ENCODE results near the gene VEZT.
"Not testable (repeated sequence)": the region's sequence is repeated elsewhere in the genome, so short reads cannot be mapped to it uniquely, and the experiment has no call there.

Gene VEZT

GRCh38 chr12:95191060-95191696, 26.4 kb upstream of the VEZT start:
- no peak overlapping the region for H3K4me3 ChIP-seq (replicated peaks; ENCODE audit: insufficient read depth, low read length)
- no peaks in the 10 kb centered on the region for H3K27me3 ChIP-seq (ENCODE audit: insufficient read depth, poor library complexity, severe bottlenecking)
- no peak overlapping the region for H3K27ac ChIP-seq (replicated peaks)
- no peak for DNase-seq (ENCODE audit: low read depth in 1 of 2, low spot score in 1 of 2)
- no peak for TF ChIP-seq SPI1 (IDR thresholded peaks at IDR 0.05; ENCODE audit: borderline replicate concordance, low read depth)

- TF ChIP-seq SPI1 (IDR thresholded peaks at IDR 0.05; ENCODE audit: borderline replicate concordance, low read depth) (peak; percentile 9; the same call in 1 of the 2 replicates), REST (IDR thresholded peaks at IDR 0.05; ENCODE audit: insufficient replicate concordance, low read depth) (no peak)
- H3K4me3 ChIP-seq (replicated peaks; ENCODE audit: insufficient read depth, low read length) = no peak overlapping the region
- no peak for DNase-seq (ENCODE audit: low read depth in 1 of 2, low spot score in 1 of 2)
- no peak overlapping the region for H3K27ac ChIP-seq (replicated peaks)
- no peaks in the 10 kb centered on the region for H3K27me3 ChIP-seq (ENCODE audit: insufficient read depth, poor library complexity, severe bottlenecking)
Observed at GRCh38 chr12:95192271-95192670, 25.3 kb upstream of the VEZT start.

- no peak for DNase-seq (ENCODE audit: low read depth in 1 of 2, low spot score in 1 of 2)
- TF ChIP-seq SPI1 (IDR thresholded peaks at IDR 0.05; ENCODE audit: borderline replicate concordance, low read depth) = no peak
- TF ChIP-seq POLR2AphosphoS5 (IDR thresholded peaks at IDR 0.05; ENCODE audit: low read depth) = no peak
- H3K4me3 ChIP-seq (replicated peaks; ENCODE audit: insufficient read depth, low read length) = no peak overlapping the region
- H3K27ac ChIP-seq (replicated peaks) = no peak overlapping the region
- no peaks in the 10 kb centered on the region for H3K27me3 ChIP-seq (ENCODE audit: insufficient read depth, poor library complexity, severe bottlenecking)
Observed at GRCh38 chr12:95193139-95193538, 24.5 kb upstream of the VEZT start.

DNA sequence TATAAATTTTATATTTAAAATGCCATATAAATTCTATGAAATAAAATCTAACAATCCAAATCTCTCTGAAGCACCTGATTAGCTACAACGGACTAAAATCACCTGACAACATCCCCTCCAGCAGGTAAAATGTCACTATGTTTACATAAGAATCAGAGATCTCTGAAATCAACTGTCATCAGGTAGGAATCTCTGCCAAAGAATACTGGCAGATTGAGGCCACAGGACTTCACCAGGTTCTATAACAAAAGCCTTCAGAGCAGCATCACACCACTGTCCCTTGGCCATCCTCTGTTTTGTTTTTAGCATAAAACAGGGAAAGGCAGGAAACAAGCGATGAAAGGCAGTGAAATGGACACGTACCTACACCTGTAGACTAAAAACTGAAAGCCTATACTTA, 22.5 kb upstream of the VEZT start:
- DNase-seq (ENCODE audit: low read depth in 1 of 2, low spot score in 1 of 2) = no peak
- Histone ChIP-seq H3K27ac (replicated peaks) (no peak overlapping the region), H3K27me3 (ENCODE audit: insufficient read depth, poor library complexity, severe bottlenecking) (no peaks in the 10 kb centered on the region), H3K4me3 (replicated peaks; ENCODE audit: insufficient read depth, low read length) (no peak overlapping the region)
- TF ChIP-seq REST (IDR thresholded peaks at IDR 0.05; ENCODE audit: insufficient replicate concordance, low read depth) = no peak
- no peak for TF ChIP-seq SPI1 (IDR thresholded peaks at IDR 0.05; ENCODE audit: borderline replicate concordance, low read depth)
- TF ChIP-seq, protein P1, sequence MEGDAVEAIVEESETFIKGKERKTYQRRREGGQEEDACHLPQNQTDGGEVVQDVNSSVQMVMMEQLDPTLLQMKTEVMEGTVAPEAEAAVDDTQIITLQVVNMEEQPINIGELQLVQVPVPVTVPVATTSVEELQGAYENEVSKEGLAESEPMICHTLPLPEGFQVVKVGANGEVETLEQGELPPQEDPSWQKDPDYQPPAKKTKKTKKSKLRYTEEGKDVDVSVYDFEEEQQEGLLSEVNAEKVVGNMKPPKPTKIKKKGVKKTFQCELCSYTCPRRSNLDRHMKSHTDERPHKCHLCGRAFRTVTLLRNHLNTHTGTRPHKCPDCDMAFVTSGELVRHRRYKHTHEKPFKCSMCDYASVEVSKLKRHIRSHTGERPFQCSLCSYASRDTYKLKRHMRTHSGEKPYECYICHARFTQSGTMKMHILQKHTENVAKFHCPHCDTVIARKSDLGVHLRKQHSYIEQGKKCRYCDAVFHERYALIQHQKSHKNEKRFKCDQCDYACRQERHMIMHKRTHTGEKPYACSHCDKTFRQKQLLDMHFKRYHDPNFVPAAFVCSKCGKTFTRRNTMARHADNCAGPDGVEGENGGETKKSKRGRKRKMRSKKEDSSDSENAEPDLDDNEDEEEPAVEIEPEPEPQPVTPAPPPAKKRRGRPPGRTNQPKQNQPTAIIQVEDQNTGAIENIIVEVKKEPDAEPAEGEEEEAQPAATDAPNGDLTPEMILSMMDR (IDR thresholded peaks at IDR 0.05; ENCODE audit: insufficient read depth, low read length) = no peak
- TF ChIP-seq POLR2AphosphoS5 (IDR thresholded peaks at IDR 0.05; ENCODE audit: low read depth) = no peak
- TF ChIP-seq GABPA (IDR thresholded peaks at IDR 0.05; ENCODE audit: low read depth) = no peak

- not testable (repeated sequence) for H3K27me3 ChIP-seq (ENCODE audit: insufficient read depth, poor library complexity, severe bottlenecking); DNase-seq (ENCODE audit: low read depth in 1 of 2, low spot score in 1 of 2); H3K27ac ChIP-seq (replicated peaks); H3K4me3 ChIP-seq (replicated peaks; ENCODE audit: insufficient read depth, low read length)
Observed at GRCh38 chr12:95196875-95197569, 20.6 kb upstream of the VEZT start.

DNA sequence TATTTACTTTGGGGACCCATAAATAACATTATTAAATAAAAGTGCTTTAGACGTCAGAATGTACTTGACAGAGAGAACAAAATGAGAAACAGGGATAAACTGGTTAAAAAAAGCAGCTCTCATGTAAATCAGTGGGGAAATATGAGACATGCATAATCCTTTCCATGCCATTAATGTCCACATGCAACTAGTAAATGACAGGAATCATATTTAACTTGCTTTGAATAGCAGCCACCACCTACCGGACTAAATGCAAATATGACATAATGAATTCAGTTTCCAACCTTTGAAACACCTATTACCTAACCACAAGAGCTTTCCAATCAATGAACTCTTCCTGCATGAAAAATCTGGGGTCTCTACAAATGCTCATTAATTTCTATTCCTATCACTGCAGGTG, 20.0 kb upstream of the VEZT start:
- Histone ChIP-seq H3K4me3 (replicated peaks; ENCODE audit: insufficient read depth, low read length) (no peak overlapping the region), H3K27me3 (ENCODE audit: insufficient read depth, poor library complexity, severe bottlenecking) (no peaks in the 10 kb centered on the region), H3K27ac (replicated peaks) (no peak overlapping the region)
- no peak for DNase-seq (ENCODE audit: low read depth in 1 of 2, low spot score in 1 of 2)
- TF ChIP-seq GABPA (IDR thresholded peaks at IDR 0.05; ENCODE audit: low read depth) = no peak
- TF ChIP-seq, protein P1 (IDR thresholded peaks at IDR 0.05; ENCODE audit: insufficient read depth, low read length) = no peak
- TF ChIP-seq POLR2AphosphoS5 (IDR thresholded peaks at IDR 0.05; ENCODE audit: low read depth) = no peak
- no peak for TF ChIP-seq SPI1 (IDR thresholded peaks at IDR 0.05; ENCODE audit: borderline replicate concordance, low read depth)
